SU-DHL-6 (cell line): ENCODE measurements around the gene PDE6C.

ENCODE experiments used
- H2AFZ ChIP-seq: fragments of 200-600 bp; sonication (generic); 2 replicates; pipeline ENCODE4 v1.6.1; 2014; ENCODE audit warnings: low read depth, mild to moderate bottlenecking, moderate library complexity, mixed read lengths, antibody characterized with exemption, low read length; ENCODE audit not compliant: severe bottlenecking
- H3F3A ChIP-seq: fragments of 200-600 bp; shearing (Covaris generic); 2 replicates; pipeline ENCODE4 v1.6.0; 2016; ENCODE audit warnings: antibody characterized with exemption, mild to moderate bottlenecking; ENCODE audit not compliant: insufficient read depth
- H3K27ac ChIP-seq: fragments of 200-600 bp; sonication (generic); 2 replicates; pipeline ENCODE4 v1.5.1; 2016; ENCODE audit warnings: low read depth, mild to moderate bottlenecking, low read length, moderate library complexity, mixed read lengths
- H3K27me3 ChIP-seq: fragments of 200-600 bp; sonication (generic), shearing (Covaris generic); 2 replicates; pipeline ENCODE4 v1.6.0; 2014; ENCODE audit warnings: mild to moderate bottlenecking, low read length
- H3K36me3 ChIP-seq: fragments of 200-600 bp; sonication (generic); 2 replicates; pipeline ENCODE4 v1.6.1; 2014; ENCODE audit warnings: mild to moderate bottlenecking, low read length, mixed read lengths
- H3K4me2 ChIP-seq: fragments of 300-600, 200-600 bp; shearing (Covaris generic), sonication (generic); 2 replicates; pipeline ENCODE4 v1.6.0; 2014; ENCODE audit warnings: low read length, low read depth, mild to moderate bottlenecking; ENCODE audit not compliant: poor library complexity, severe bottlenecking
- H3K4me3 ChIP-seq: fragments of 200-600 bp; sonication (generic); 2 replicates; pipeline ENCODE4 v1.5.1; 2014; ENCODE audit warnings: antibody characterized with exemption, low read length, mild to moderate bottlenecking, mixed read lengths; ENCODE audit not compliant: insufficient read depth, poor library complexity, severe bottlenecking
- H3K79me2 ChIP-seq: fragments of 200-600 bp; sonication (generic); 2 replicates; pipeline ENCODE4 v1.6.1; 2014; ENCODE audit warnings: mild to moderate bottlenecking, low read length, moderate library complexity; ENCODE audit not compliant: insufficient read depth
- H3K9ac ChIP-seq: fragments of 200-600 bp; sonication (generic); 2 replicates; pipeline ENCODE4 v1.7.0; 2014; ENCODE audit warnings: mild to moderate bottlenecking, low read length
- H3K9me2 ChIP-seq: fragments of 200-600 bp; sonication (generic); replicated peaks from 2 replicates; pipeline ENCODE4 v1.6.1; 2014; ENCODE audit warnings: low read length; ENCODE audit not compliant: insufficient read depth
- H3K9me3 ChIP-seq: fragments of 200-600 bp; sonication (generic); 2 replicates; pipeline ENCODE4 v1.6.1; 2014; ENCODE audit warnings: low read length, mixed read lengths; ENCODE audit not compliant: insufficient read depth
- H4K20me1 ChIP-seq: fragments of 200-600 bp; sonication (generic); 2 replicates; pipeline ENCODE4 v1.6.1; 2014; ENCODE audit warnings: low read depth, mild to moderate bottlenecking, antibody characterized with exemption, low read length, moderate library complexity, mixed read lengths
- EZH2phosphoT487 ChIP-seq: fragments of 200-600 bp; sonication (generic), shearing (Covaris generic); conservative IDR thresholded peaks from 2 replicates; pipeline ENCODE4 v1.6.1; 2018; ENCODE audit warnings: mild to moderate bottlenecking, antibody characterized with exemption, low read length, moderate library complexity, mixed read lengths
- TF ChIP-seq, protein P1 (sequence below): fragments of 200-600 bp; sonication (generic); IDR thresholded peaks from one replicate; pipeline ENCODE4 v1.5.1; 2017; ENCODE audit warnings: antibody characterized with exemption, mild to moderate bottlenecking, low read length, moderate library complexity; ENCODE audit not compliant: insufficient read depth, poor library complexity, severe bottlenecking

The PDE6C gene

DNA sequence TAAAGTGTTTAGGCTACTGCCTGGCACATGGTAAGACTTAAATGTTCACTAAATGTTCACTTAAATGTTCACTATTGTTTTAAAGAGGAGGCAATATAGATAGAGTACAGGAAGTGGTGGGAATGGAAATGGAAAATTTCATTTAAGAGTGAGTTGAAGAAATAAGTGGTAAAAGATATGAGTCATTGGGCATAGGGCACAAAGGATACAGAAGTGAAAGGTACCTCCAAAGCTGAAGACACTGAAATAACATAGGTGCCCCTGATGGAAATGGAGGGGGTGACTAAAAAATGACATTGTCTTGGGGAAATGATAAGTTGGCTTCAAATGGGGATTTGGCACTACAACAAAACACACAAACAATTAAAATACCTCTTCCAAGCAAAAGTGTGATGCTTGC, 95.3 kb downstream of the PDE6C start:
- no peak overlapping the region for H3K9ac ChIP-seq
- no peaks in the 10 kb centered on the region for H3K27me3 ChIP-seq
- no peaks in the 10 kb centered on the region for H3K9me2 ChIP-seq
- no peaks in the 10 kb centered on the region for H3K79me2 ChIP-seq
- no peak overlapping the region for H2AFZ ChIP-seq
- H3K36me3 ChIP-seq: no peaks in the 10 kb centered on the region
- TF ChIP-seq, protein P1, sequence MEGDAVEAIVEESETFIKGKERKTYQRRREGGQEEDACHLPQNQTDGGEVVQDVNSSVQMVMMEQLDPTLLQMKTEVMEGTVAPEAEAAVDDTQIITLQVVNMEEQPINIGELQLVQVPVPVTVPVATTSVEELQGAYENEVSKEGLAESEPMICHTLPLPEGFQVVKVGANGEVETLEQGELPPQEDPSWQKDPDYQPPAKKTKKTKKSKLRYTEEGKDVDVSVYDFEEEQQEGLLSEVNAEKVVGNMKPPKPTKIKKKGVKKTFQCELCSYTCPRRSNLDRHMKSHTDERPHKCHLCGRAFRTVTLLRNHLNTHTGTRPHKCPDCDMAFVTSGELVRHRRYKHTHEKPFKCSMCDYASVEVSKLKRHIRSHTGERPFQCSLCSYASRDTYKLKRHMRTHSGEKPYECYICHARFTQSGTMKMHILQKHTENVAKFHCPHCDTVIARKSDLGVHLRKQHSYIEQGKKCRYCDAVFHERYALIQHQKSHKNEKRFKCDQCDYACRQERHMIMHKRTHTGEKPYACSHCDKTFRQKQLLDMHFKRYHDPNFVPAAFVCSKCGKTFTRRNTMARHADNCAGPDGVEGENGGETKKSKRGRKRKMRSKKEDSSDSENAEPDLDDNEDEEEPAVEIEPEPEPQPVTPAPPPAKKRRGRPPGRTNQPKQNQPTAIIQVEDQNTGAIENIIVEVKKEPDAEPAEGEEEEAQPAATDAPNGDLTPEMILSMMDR: no peak
- no peak for TF ChIP-seq EZH2phosphoT487
- no peak overlapping the region for H3K27ac ChIP-seq
- no peaks in the 10 kb centered on the region for H3K9me3 ChIP-seq
- no peaks in the 10 kb centered on the region for H4K20me1 ChIP-seq
- H3K4me2 ChIP-seq: no peak overlapping the region
- H3F3A ChIP-seq: no peaks in the 10 kb centered on the region
- H3K4me3 ChIP-seq: no peak overlapping the region

DNA sequence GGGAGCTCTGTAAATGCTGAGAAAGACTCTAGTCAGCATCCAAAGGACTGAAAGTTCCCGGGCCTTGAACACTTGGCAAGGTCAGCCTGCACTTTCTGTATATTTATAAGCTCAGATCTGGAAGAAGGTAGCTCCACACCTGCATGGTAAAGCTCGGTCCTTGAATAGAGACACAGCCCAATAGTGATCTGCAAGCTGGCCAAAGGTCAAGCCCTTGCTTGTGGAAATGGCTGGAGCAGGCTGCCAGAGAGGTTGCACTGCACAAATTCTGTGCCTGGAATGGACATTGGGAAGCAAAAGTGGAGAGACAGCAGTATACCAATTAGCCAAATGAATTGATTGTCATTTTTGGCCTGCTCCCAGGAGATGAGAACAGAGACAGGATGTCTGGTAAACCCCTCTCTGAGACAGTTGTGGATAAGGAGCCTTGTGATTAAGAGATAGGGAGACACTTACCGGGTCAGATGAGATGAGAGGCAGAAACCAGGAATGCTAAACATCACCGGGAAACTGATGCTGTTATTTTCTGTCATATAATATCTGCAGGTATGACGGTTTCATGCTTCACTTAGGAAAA, 98.1 kb downstream of the PDE6C start:
- H3K4me2 ChIP-seq: no peak overlapping the region
- no peaks in the 10 kb centered on the region for H3K27me3 ChIP-seq
- H2AFZ ChIP-seq: no peak overlapping the region
- H3K4me3 ChIP-seq: no peak overlapping the region
- no peaks in the 10 kb centered on the region for H3K36me3 ChIP-seq
- no peaks in the 10 kb centered on the region for H4K20me1 ChIP-seq
- no peak overlapping the region for H3K9ac ChIP-seq
- H3K9me3 ChIP-seq: no peaks in the 10 kb centered on the region
- H3K79me2 ChIP-seq: no peaks in the 10 kb centered on the region
- H3K9me2 ChIP-seq: no peaks in the 10 kb centered on the region
- H3K27ac ChIP-seq: no peak overlapping the region
- no peak for TF ChIP-seq EZH2phosphoT487
- TF ChIP-seq, protein P1: no peak
- no peaks in the 10 kb centered on the region for H3F3A ChIP-seq

DNA sequence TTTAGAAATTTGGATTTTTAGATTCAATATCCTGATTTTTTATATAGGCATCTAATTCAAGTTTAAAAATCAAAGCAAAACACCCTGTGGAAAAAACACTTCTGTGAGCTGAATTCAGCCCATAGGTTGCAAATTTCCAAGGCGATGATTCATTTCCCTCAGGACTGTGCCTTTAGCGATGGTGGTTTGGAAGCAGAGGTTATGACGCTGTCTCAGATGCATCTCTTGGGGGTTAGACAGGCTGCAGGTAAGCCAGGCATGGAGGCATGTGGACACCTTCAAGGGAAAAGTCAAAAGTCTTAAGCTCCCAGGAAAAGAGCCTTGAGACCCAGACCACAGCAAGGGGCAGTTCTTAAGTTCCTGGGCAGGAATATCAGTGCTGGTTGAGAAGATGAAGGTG, 99.6 kb downstream of the PDE6C start:
- Histone ChIP-seq H4K20me1 (no peaks in the 10 kb centered on the region), H3K9me2 (no peaks in the 10 kb centered on the region), H3K27me3 (no peaks in the 10 kb centered on the region), H3K4me2 (no peak overlapping the region), H3K27ac (no peak overlapping the region), H3K79me2 (no peaks in the 10 kb centered on the region), H3K9ac (no peak overlapping the region), H2AFZ (no peak overlapping the region), H3K36me3 (no peaks in the 10 kb centered on the region), H3K9me3 (no peaks in the 10 kb centered on the region), H3K4me3 (no peak overlapping the region), H3F3A (no peaks in the 10 kb centered on the region)
- TF ChIP-seq EZH2phosphoT487: no peak
- TF ChIP-seq, protein P1: no peak
